GM23338 (cell line): ENCODE data around the gene DNAH11. TPM values are rescaled to one million over a fixed set of nuclear protein-coding genes. Genes with fewer than 3 reads are reported as not detected.
A peak's percentile ranks its signal among the peaks of the same experiment; 100 is the strongest.

ENCODE experiments used
- ATAC-seq: fragments of 200-7000 bp; cut with Tn5 transposase; 3 replicates; pipeline ENCODE4 v1.9.1; 2020
- DNase-seq: peaks from one replicate; pipeline ENCODE4 v3.0.0-alpha.2; 2015; ENCODE audit warnings: low spot score
- H2AFZ ChIP-seq: fragments of 200-600 bp; sonication (generic); 2 replicates; pipeline ENCODE4 v1.8.0; 2016; ENCODE audit warnings: antibody characterized with exemption, mild to moderate bottlenecking, moderate library complexity
- H3F3A ChIP-seq: fragments of 200-600 bp; sonication (generic); replicated peaks from 2 replicates; pipeline ENCODE4 v1.8.0; 2017; ENCODE audit warnings: antibody characterized with exemption, mixed run types, low read depth
- H3K27ac ChIP-seq: fragments of 200-600 bp; sonication (generic); 2 replicates; pipeline ENCODE4 v1.6.1; 2016; ENCODE audit warnings: low read depth
- H3K27me3 ChIP-seq: fragments of 200-600 bp; sonication (generic); 2 replicates; pipeline ENCODE4 v1.8.0; 2016; ENCODE audit warnings: mild to moderate bottlenecking, mixed run types, moderate library complexity; ENCODE audit not compliant: insufficient read depth
- H3K36me3 ChIP-seq: fragments of 200-600 bp; sonication (generic); 2 replicates; pipeline ENCODE4 v1.8.0; 2016; ENCODE audit warnings: mild to moderate bottlenecking; ENCODE audit not compliant: insufficient read depth
- H3K4me1 ChIP-seq: fragments of 200-600 bp; sonication (generic); 2 replicates; pipeline ENCODE4 v1.8.0; 2016; ENCODE audit warnings: mild to moderate bottlenecking, moderate library complexity; ENCODE audit not compliant: insufficient read depth
- H3K4me2 ChIP-seq: fragments of 200-600 bp; sonication (generic); 2 replicates; pipeline ENCODE4 v1.7.1; 2017; ENCODE audit warnings: mixed run types
- H3K4me3 ChIP-seq: fragments of 200-600 bp; sonication (generic); 2 replicates; pipeline ENCODE4 v1.6.1; 2016; ENCODE audit warnings: mixed run types
- H3K79me2 ChIP-seq: fragments of 200-600 bp; sonication (generic); replicated peaks from 2 replicates; pipeline ENCODE4 v1.8.0; 2017; ENCODE audit warnings: mild to moderate bottlenecking; ENCODE audit not compliant: insufficient read depth
- H3K9me2 ChIP-seq: fragments of 200-600 bp; sonication (generic); 2 replicates; pipeline ENCODE4 v1.8.0; 2017; ENCODE audit not compliant: insufficient read depth
- H4K20me1 ChIP-seq: fragments of 200-600 bp; sonication (generic); replicated peaks from 2 replicates; pipeline ENCODE4 v1.8.0; 2017; ENCODE audit warnings: mild to moderate bottlenecking; ENCODE audit not compliant: insufficient read depth
- H3K27ac Mint-ChIP-seq: 2 replicates; pipeline ENCODE4 v1.8.0; 2020; ENCODE audit warnings: inconsistent platforms, mild to moderate bottlenecking, moderate library complexity, mixed read lengths
- H3K27me3 Mint-ChIP-seq: 3 replicates; pipeline ENCODE4 v1.8.0; 2022; ENCODE audit warnings: low read depth, mild to moderate bottlenecking, moderate library complexity, mixed read lengths, inconsistent platforms; ENCODE audit not compliant: insufficient read depth, poor library complexity
- H3K36me3 Mint-ChIP-seq: 3 replicates; pipeline ENCODE4 v1.8.0; 2021; ENCODE audit warnings: low read depth, mild to moderate bottlenecking, inconsistent platforms, moderate library complexity, mixed read lengths
- H3K4me1 Mint-ChIP-seq: 3 replicates; pipeline ENCODE4 v1.8.0; 2020; ENCODE audit warnings: mild to moderate bottlenecking, inconsistent platforms, mixed read lengths
- H3K4me3 Mint-ChIP-seq: 3 replicates; pipeline ENCODE4 v1.8.0; 2021; ENCODE audit warnings: moderate library complexity, mild to moderate bottlenecking, inconsistent platforms, mixed read lengths
- H3K9me3 Mint-ChIP-seq: 3 replicates; pipeline ENCODE4 v1.8.0; 2020; ENCODE audit warnings: moderate library complexity, mild to moderate bottlenecking, inconsistent platforms, mixed read lengths
- CTCF ChIP-seq, 2 experiments: fragments of 200-600 bp in 1 of 2; sonication (generic) in 1 of 2; conservative IDR thresholded peaks; 2 replicates each; pipeline versions ENCODE4 v1.5.1 to v1.6.1; 2016 to 2017; ENCODE audit warnings: antibody characterized with exemption in 2 of 2, low read depth in 2 of 2, mild to moderate bottlenecking in 2 of 2, moderate library complexity in 1 of 2
- NANOG ChIP-seq: IDR thresholded peaks from 2 replicates; pipeline ENCODE4 v1.6.1; 2016; ENCODE audit warnings: antibody characterized with exemption, borderline replicate concordance
- POLR2AphosphoS5 ChIP-seq: IDR thresholded peaks from 2 replicates; pipeline ENCODE4 v1.6.1; 2016; ENCODE audit warnings: antibody characterized with exemption, low read depth
- REST ChIP-seq: IDR thresholded peaks from one replicate; pipeline ENCODE4 v1.6.1; 2018; ENCODE audit warnings: antibody characterized with exemption; ENCODE audit not compliant: unreplicated experiment
- STAT1 ChIP-seq: IDR thresholded peaks from one replicate; pipeline ENCODE4 v1.6.1; 2016; ENCODE audit warnings: antibody characterized with exemption; ENCODE audit not compliant: unreplicated experiment
- ZNF114 ChIP-seq: fragments of 250-450 bp; sonication (Bioruptor Pico); IDR thresholded peaks from 2 replicates; pipeline ENCODE4 v1.5.0; 2020; ENCODE audit warnings: mild to moderate bottlenecking, moderate library complexity
- polyA plus RNA-seq: library from polyadenylated mRNA; unstranded; fragments of >200 nt; fragmentation: Nextera tagmentation; extraction: Ambion mirVana; gene quantifications from 2 replicates; pipeline ENCODE4 v1.2.1, GENCODE V29; 2016
- total RNA-seq: library from RNA; depleted of rRNA; stranded (reverse); fragments of >200 nt; shearing (Covaris generic); gene quantifications from 2 replicates; pipeline ENCODE4 v1.2.3, GENCODE V29; 2014
- TF ChIP-seq, protein P1 (sequence below): fragments of 250-450 bp; sonication (Bioruptor Pico); IDR thresholded peaks from 2 replicates; pipeline ENCODE4 v1.5.0; 2020; ENCODE audit warnings: mild to moderate bottlenecking, moderate library complexity
- TF ChIP-seq, protein P2 (sequence below): IDR thresholded peaks from 2 replicates; pipeline ENCODE4 v1.6.1; 2016; ENCODE audit warnings: antibody characterized with exemption

The DNAH11 gene
- total and polyA plus RNA-seq, 2 experiments from 2014 or later, result 9.3 TPM

DNA sequence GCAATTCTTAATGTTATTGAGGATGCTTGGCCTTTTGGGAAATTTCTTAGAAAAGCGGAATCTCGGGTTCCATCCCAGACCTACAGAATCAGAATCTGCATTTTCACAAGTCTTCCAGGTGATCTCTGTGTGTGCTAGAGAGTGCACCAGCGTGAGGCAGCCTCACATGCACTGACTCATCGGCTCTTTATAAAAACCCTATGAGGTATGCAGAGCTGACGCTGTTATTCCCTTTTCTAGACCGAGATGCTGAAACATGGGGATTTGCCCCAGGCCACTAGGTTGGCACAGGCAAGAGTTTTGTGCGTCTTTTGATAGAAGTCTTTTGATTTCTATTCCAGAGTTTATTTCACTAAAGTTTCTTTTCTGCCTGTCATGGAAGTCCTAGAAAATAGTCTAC lies 341.7 kb downstream of the DNAH11 start (continued):
- TF ChIP-seq, protein P1, sequence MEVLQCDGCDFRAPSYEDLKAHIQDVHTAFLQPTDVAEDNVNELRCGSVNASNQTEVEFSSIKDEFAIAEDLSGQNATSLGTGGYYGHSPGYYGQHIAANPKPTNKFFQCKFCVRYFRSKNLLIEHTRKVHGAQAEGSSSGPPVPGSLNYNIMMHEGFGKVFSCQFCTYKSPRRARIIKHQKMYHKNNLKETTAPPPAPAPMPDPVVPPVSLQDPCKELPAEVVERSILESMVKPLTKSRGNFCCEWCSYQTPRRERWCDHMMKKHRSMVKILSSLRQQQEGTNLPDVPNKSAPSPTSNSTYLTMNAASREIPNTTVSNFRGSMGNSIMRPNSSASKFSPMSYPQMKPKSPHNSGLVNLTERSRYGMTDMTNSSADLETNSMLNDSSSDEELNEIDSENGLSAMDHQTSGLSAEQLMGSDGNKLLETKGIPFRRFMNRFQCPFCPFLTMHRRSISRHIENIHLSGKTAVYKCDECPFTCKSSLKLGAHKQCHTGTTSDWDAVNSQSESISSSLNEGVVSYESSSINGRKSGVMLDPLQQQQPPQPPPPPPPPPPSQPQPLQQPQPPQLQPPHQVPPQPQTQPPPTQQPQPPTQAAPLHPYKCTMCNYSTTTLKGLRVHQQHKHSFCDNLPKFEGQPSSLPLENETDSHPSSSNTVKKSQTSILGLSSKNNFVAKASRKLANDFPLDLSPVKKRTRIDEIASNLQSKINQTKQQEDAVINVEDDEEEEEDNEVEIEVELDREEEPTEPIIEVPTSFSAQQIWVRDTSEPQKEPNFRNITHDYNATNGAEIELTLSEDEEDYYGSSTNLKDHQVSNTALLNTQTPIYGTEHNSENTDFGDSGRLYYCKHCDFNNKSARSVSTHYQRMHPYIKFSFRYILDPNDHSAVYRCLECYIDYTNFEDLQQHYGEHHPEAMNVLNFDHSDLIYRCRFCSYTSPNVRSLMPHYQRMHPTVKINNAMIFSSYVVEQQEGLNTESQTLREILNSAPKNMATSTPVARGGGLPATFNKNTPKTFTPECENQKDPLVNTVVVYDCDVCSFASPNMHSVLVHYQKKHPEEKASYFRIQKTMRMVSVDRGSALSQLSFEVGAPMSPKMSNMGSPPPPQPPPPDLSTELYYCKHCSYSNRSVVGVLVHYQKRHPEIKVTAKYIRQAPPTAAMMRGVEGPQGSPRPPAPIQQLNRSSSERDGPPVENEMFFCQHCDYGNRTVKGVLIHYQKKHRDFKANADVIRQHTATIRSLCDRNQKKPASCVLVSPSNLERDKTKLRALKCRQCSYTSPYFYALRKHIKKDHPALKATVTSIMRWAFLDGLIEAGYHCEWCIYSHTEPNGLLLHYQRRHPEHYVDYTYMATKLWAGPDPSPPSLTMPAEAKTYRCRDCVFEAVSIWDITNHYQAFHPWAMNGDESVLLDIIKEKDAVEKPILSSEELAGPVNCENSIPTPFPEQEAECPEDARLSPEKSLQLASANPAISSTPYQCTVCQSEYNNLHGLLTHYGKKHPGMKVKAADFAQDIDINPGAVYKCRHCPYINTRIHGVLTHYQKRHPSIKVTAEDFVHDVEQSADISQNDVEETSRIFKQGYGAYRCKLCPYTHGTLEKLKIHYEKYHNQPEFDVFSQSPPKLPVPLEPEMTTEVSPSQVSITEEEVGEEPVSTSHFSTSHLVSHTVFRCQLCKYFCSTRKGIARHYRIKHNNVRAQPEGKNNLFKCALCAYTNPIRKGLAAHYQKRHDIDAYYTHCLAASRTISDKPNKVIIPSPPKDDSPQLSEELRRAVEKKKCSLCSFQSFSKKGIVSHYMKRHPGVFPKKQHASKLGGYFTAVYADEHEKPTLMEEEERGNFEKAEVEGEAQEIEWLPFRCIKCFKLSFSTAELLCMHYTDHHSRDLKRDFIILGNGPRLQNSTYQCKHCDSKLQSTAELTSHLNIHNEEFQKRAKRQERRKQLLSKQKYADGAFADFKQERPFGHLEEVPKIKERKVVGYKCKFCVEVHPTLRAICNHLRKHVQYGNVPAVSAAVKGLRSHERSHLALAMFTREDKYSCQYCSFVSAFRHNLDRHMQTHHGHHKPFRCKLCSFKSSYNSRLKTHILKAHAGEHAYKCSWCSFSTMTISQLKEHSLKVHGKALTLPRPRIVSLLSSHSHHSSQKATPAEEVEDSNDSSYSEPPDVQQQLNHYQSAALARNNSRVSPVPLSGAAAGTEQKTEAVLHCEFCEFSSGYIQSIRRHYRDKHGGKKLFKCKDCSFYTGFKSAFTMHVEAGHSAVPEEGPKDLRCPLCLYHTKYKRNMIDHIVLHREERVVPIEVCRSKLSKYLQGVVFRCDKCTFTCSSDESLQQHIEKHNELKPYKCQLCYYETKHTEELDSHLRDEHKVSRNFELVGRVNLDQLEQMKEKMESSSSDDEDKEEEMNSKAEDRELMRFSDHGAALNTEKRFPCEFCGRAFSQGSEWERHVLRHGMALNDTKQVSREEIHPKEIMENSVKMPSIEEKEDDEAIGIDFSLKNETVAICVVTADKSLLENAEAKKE (CRISPR knock-in tag), result no peak
- TF ChIP-seq STAT1 (no peak), NANOG (no peak), CTCF (conservative IDR thresholded peaks at IDR 0.05; ENCODE audit: low read depth in 2 of 2) (no peak)
- TF ChIP-seq, protein P2, sequence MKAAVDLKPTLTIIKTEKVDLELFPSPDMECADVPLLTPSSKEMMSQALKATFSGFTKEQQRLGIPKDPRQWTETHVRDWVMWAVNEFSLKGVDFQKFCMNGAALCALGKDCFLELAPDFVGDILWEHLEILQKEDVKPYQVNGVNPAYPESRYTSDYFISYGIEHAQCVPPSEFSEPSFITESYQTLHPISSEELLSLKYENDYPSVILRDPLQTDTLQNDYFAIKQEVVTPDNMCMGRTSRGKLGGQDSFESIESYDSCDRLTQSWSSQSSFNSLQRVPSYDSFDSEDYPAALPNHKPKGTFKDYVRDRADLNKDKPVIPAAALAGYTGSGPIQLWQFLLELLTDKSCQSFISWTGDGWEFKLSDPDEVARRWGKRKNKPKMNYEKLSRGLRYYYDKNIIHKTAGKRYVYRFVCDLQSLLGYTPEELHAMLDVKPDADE, result no peak

- no peak overlapping the region for H3K27ac ChIP-seq
- H3K9me2 ChIP-seq, result no peaks in the 10 kb centered on the region
- H3F3A ChIP-seq, result no peaks in the 10 kb centered on the region
- ATAC-seq (peak; percentile 65), DNase-seq (peak; percentile 58)
- H3K9me3 Mint-ChIP-seq, result no peaks in the 10 kb centered on the region
- no peak overlapping the region for H3K27ac Mint-ChIP-seq
- no peaks in the 10 kb centered on the region for H3K27me3 ChIP-seq
- no peak overlapping the region for H3K4me2 ChIP-seq
- H3K27me3 Mint-ChIP-seq, result peaks cover 3% of the 10 kb centered on the region
- H3K36me3 ChIP-seq, result no peaks in the 10 kb centered on the region
- peaks cover 10% of the 10 kb centered on the region; the same call in 1 of the 2 replicates for H3K4me1 ChIP-seq
- no peak overlapping the region for H2AFZ ChIP-seq
- no peaks in the 10 kb centered on the region for H4K20me1 ChIP-seq
- H3K4me3 Mint-ChIP-seq, result no peak overlapping the region
- no peaks in the 10 kb centered on the region for H3K36me3 Mint-ChIP-seq
- no peaks in the 10 kb centered on the region for H3K79me2 ChIP-seq
- H3K4me1 Mint-ChIP-seq, result peaks cover 18% of the 10 kb centered on the region
- no peak overlapping the region for H3K4me3 ChIP-seq
- TF ChIP-seq POLR2AphosphoS5, result no peak
- TF ChIP-seq ZNF114 (CRISPR knock-in tag), result no peak
- TF ChIP-seq, protein P2, result no peak
- TF ChIP-seq REST, result no peak
Measured at GRCh38 chr7:21886396-21886795, 343.6 kb downstream of the DNAH11 start.
